PFSK-1 (cell line): ENCODE measurements around the gene SLC2A4.

Experiments used
- FOXP2 ChIP-seq: optimal IDR thresholded peaks from 2 replicates; pipeline ENCODE3; 2011; ENCODE audit warnings: borderline replicate concordance, control low read depth, inconsistent platforms; ENCODE audit not compliant: insufficient read depth; ENCODE audit errors: extremely low read length, extremely low read depth
- POLR2AphosphoS5 ChIP-seq: IDR thresholded peaks from 2 replicates; pipeline ENCODE4 v1.6.1; 2012; ENCODE audit warnings: low read depth, mild to moderate bottlenecking, control low read depth, low read length, moderate library complexity
- SIN3A ChIP-seq: IDR thresholded peaks from 2 replicates; pipeline ENCODE4 v1.6.1; 2012; ENCODE audit warnings: mild to moderate bottlenecking, low read length, moderate library complexity, borderline replicate concordance; ENCODE audit not compliant: insufficient read depth
- TAF1 ChIP-seq: IDR thresholded peaks from 2 replicates; pipeline ENCODE4 v1.6.1; 2012; ENCODE audit warnings: low read length, control low read depth, borderline replicate concordance; ENCODE audit not compliant: insufficient read depth
- TF ChIP-seq, protein P1 (sequence below), 2 experiments: IDR thresholded peaks; 2 replicates each; pipeline versions ENCODE4 v1.6.1 to v1.8.0; 2011 to 2012; ENCODE audit warnings: low read depth in 2 of 2, low read length in 2 of 2, control low read depth in 1 of 2, inconsistent platforms in 1 of 2, mild to moderate bottlenecking in 1 of 2, moderate library complexity in 1 of 2; ENCODE audit not compliant: insufficient read depth in 1 of 2

SLC2A4 gene

DNA sequence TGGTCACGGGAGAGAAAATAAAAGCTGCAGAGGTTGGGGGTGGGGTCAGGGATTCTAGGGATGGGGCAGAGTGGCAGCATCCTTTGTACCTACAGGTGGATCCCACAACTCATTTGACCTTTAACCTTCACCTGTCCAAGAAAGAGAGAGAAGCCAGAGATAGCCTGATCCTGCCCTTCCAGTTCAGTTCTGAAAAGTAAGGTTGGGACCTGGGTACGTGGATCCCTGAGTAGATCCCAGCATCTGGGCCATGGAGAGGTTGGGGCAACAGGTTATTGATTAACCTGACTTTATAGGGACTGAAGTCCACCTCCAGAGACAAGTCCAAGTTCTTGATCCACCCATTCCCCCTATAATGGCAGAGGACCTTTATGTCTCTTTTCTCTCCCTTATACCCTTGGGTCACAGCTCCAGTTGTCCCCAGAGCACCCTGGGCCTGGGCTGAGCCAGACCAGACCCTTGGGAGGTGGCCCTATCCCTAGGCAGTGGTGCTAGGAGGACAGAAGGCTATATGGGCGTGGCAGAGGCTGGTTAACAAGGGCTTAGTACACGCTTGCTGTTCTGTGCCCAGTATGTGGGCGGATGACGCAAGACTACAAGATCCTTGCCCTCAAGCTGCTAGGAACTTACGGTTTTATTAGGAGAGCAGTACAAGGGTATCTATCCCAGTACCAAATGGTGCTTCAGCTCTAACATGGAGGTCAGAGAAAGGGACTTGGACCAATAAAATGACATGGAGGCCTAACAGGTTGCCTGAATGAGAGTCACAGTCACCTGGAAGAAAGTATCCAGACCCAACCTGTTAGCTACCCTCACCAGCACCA is 22.6 kb upstream of the SLC2A4 start:
- TF ChIP-seq TAF1 (no peak), POLR2AphosphoS5 (peak; percentile 22; the same call in 1 of the 2 replicates)

- TF ChIP-seq TAF1 (no peak), FOXP2 (no peak), SIN3A (no peak), POLR2AphosphoS5 (no peak)
- TF ChIP-seq, protein P1, sequence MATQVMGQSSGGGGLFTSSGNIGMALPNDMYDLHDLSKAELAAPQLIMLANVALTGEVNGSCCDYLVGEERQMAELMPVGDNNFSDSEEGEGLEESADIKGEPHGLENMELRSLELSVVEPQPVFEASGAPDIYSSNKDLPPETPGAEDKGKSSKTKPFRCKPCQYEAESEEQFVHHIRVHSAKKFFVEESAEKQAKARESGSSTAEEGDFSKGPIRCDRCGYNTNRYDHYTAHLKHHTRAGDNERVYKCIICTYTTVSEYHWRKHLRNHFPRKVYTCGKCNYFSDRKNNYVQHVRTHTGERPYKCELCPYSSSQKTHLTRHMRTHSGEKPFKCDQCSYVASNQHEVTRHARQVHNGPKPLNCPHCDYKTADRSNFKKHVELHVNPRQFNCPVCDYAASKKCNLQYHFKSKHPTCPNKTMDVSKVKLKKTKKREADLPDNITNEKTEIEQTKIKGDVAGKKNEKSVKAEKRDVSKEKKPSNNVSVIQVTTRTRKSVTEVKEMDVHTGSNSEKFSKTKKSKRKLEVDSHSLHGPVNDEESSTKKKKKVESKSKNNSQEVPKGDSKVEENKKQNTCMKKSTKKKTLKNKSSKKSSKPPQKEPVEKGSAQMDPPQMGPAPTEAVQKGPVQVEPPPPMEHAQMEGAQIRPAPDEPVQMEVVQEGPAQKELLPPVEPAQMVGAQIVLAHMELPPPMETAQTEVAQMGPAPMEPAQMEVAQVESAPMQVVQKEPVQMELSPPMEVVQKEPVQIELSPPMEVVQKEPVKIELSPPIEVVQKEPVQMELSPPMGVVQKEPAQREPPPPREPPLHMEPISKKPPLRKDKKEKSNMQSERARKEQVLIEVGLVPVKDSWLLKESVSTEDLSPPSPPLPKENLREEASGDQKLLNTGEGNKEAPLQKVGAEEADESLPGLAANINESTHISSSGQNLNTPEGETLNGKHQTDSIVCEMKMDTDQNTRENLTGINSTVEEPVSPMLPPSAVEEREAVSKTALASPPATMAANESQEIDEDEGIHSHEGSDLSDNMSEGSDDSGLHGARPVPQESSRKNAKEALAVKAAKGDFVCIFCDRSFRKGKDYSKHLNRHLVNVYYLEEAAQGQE (IDR thresholded peaks at IDR 0.05; ENCODE audit: insufficient read depth in 1 of 2, low read depth in 2 of 2, low read length in 2 of 2): no peak
Measured at GRCh38 chr17:7259555-7259889, 22.0 kb upstream of the SLC2A4 start.

- no peak for TF ChIP-seq TAF1
- TF ChIP-seq, protein P1 (IDR thresholded peaks at IDR 0.05; ENCODE audit: insufficient read depth in 1 of 2, low read depth in 2 of 2, low read length in 2 of 2): no peak
Measured at GRCh38 chr17:7260151-7260550, 21.4 kb upstream of the SLC2A4 start.

GRCh38 chr17:7260651-7261378 is 20.7 kb upstream of the SLC2A4 start:
- TF ChIP-seq FOXP2: no peak
- TF ChIP-seq TAF1: no peak
- TF ChIP-seq SIN3A: no peak

- TF ChIP-seq POLR2AphosphoS5 (no peak), TAF1 (no peak), FOXP2 (no peak), SIN3A (no peak)
- TF ChIP-seq, protein P1 (IDR thresholded peaks at IDR 0.05; ENCODE audit: insufficient read depth in 1 of 2, low read depth in 2 of 2, low read length in 2 of 2): no peak
Measured at GRCh38 chr17:7261379-7262191, 19.9 kb upstream of the SLC2A4 start.
